GM19467 (cell line): ENCODE results near the gene PTPN3.
"Not testable (repeated sequence)": the region's sequence is repeated elsewhere in the genome, so short reads cannot be mapped to it uniquely, and the experiment has no call there.

Experiments used
- ATAC-seq: cut with Tn5 transposase; IDR thresholded peaks from one replicate; pipeline ENCODE4 v1.9.1; 2021; ENCODE audit warnings: mild to moderate bottlenecking, moderate library complexity; ENCODE audit not compliant: unreplicated experiment

PTPN3 gene

GRCh38 chr9:109354190-109354589 is 143.9 kb downstream of the PTPN3 start:
- no peak for ATAC-seq

- ATAC-seq: no peak
Measured at GRCh38 chr9:109351032-109351431, 147.1 kb downstream of the PTPN3 start.

- ATAC-seq: no peak
Measured at GRCh38 chr9:109349421-109349846, 148.7 kb downstream of the PTPN3 start.

- ATAC-seq: no peak
Measured at GRCh38 chr9:109346904-109347303, 151.2 kb downstream of the PTPN3 start.

GRCh38 chr9:109344866-109345265 is 153.2 kb downstream of the PTPN3 start:
- ATAC-seq: no peak

- no peak for ATAC-seq
Measured at GRCh38 chr9:109342878-109343277, 155.2 kb downstream of the PTPN3 start.

- ATAC-seq: no peak
Measured at GRCh38 chr9:109341561-109341960, 156.5 kb downstream of the PTPN3 start.

- not testable (repeated sequence) for ATAC-seq
Measured at GRCh38 chr9:109340979-109341378, 157.1 kb downstream of the PTPN3 start.

GRCh38 chr9:109336409-109336808 is 161.7 kb downstream of the PTPN3 start:
- no peak for ATAC-seq

- no peak for ATAC-seq
Measured at GRCh38 chr9:109335929-109336328, 162.2 kb downstream of the PTPN3 start.

GRCh38 chr9:109335121-109335520 is 163.0 kb downstream of the PTPN3 start:
- no peak for ATAC-seq

- no peak for ATAC-seq
Measured at GRCh38 chr9:109331353-109331752, 166.8 kb downstream of the PTPN3 start.

GRCh38 chr9:109329638-109330258 is 168.4 kb downstream of the PTPN3 start:
- ATAC-seq: no peak

- ATAC-seq: no peak
Measured at GRCh38 chr9:109328978-109329637, 169.0 kb downstream of the PTPN3 start.
